SHP77 treated with DMSO at 0.1 percent for 48 hours (cell line): Measurements from ENCODE around the gene ALS2CL.

Experiments
- DNase-seq: peaks from one replicate; lab custom pipeline; 2025; lab: John Stamatoyannopoulos, UW

ALS2CL gene

GRCh38 chr3:46629551-46630517 lies 63.6 kb downstream of the ALS2CL start:
- peak; percentile 64 for DNase-seq

- no peak for DNase-seq
These were observed 64.5 kb downstream of the ALS2CL start for GRCh38 chr3:46628901-46629369.

- DNase-seq = no peak
These were observed 66.4 kb downstream of the ALS2CL start for GRCh38 chr3:46627078-46627477.

GRCh38 chr3:46626039-46626438 lies 67.4 kb downstream of the ALS2CL start:
- DNase-seq = no peak

GRCh38 chr3:46624975-46625490 lies 68.4 kb downstream of the ALS2CL start:
- DNase-seq = no peak

- no peak for DNase-seq
These were observed 68.9 kb downstream of the ALS2CL start for GRCh38 chr3:46624533-46624932.

GRCh38 chr3:46619845-46620778 lies 73.4 kb downstream of the ALS2CL start:
- no peak for DNase-seq
